ENCODE measurements around the gene FUT4. TPM values are rescaled to one million over a fixed set of nuclear protein-coding genes. Genes with fewer than 3 reads are reported as not detected.

Gene FUT4
- total and polyA plus RNA-seq, 2 experiments from 2014 or later, result 2.3 to 5.0 TPM

DNA sequence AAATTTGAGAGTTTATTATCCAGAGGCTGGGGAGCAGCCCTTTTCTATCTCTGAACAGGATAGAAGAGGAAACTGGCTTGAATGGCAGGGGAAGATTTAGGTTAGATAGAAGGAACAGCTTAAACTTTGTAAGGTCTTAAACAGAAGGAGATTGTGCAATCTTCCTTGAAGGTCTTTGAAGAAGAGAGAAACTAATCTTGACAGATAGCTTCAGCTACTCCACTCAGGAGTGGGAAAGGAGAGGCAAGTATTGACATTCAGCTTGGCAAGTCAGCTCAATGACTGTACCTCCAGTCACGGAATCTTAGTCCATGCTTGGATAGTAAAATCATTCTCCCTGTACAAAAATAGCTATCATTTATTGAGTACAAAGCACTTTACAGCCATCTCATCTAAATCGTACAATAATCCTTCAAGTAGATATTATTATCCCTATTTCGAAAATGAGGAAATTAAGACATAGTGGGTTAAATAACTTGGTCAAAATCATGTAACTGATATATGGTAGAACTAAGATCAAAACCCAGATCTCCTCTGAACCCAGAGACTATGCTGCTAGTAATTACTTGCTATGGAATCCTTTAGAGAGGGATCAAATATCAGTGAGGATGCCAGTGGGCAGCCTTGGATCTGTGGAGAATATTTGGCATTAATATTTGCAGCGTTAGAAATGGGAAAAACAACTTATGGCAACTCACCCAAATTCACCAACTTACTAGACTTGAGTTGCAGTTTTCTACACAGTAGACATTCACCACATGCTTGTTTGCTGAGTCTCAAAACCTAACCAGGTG lies 16.9 kb upstream of the FUT4 start:
- H3K4me1 ChIP-seq (ENCODE audit: low read depth), result peaks cover 17% of the 10 kb centered on the region
- DNase-seq (ENCODE audit: low read depth in 1 of 2, low spot score in 1 of 2), result no peak
- no peak overlapping the region for H3K4me3 ChIP-seq
- no peaks in the 10 kb centered on the region for H3K36me3 ChIP-seq
- H3K9me3 ChIP-seq (ENCODE audit: low read depth), result no peaks in the 10 kb centered on the region
- H3K27me3 ChIP-seq, result no peaks in the 10 kb centered on the region
- TF ChIP-seq, protein P1, sequence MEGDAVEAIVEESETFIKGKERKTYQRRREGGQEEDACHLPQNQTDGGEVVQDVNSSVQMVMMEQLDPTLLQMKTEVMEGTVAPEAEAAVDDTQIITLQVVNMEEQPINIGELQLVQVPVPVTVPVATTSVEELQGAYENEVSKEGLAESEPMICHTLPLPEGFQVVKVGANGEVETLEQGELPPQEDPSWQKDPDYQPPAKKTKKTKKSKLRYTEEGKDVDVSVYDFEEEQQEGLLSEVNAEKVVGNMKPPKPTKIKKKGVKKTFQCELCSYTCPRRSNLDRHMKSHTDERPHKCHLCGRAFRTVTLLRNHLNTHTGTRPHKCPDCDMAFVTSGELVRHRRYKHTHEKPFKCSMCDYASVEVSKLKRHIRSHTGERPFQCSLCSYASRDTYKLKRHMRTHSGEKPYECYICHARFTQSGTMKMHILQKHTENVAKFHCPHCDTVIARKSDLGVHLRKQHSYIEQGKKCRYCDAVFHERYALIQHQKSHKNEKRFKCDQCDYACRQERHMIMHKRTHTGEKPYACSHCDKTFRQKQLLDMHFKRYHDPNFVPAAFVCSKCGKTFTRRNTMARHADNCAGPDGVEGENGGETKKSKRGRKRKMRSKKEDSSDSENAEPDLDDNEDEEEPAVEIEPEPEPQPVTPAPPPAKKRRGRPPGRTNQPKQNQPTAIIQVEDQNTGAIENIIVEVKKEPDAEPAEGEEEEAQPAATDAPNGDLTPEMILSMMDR (IDR thresholded peaks at IDR 0.05; ENCODE audit: low read depth, low read length), result no peak
- H3K27ac ChIP-seq, result no peak overlapping the region

- no peak overlapping the region for H3K27ac ChIP-seq
- H3K27me3 ChIP-seq, result no peaks in the 10 kb centered on the region
- H3K4me1 ChIP-seq (ENCODE audit: low read depth), result peaks cover 20% of the 10 kb centered on the region
- no peaks in the 10 kb centered on the region for H3K9me3 ChIP-seq (ENCODE audit: low read depth)
- no peak overlapping the region for H3K4me3 ChIP-seq
- H3K36me3 ChIP-seq, result no peaks in the 10 kb centered on the region
- TF ChIP-seq, protein P1 (IDR thresholded peaks at IDR 0.05; ENCODE audit: low read depth, low read length), result no peak
- DNase-seq (ENCODE audit: low read depth in 1 of 2, low spot score in 1 of 2), result no peak
Observed at GRCh38 chr11:94528551-94528950, 15.2 kb upstream of the FUT4 start.

DNA sequence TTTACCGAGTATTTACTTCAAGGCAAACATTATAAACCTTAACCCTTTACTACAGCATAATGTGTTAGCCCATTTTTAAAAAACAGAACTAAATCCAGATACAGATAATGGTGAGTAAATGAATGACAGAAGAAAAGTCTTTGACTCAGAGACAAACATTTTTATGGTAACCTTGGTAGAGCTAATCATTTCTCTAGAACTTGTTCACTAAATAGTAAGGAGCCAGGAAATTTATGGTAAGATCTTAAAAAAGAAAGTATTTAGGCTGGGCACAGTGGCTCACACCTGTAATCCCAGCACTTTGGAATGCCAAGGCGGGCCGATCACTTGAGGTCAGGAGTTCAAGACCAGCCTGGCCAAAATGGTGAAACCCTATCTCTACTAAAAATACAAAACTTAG lies 11.5 kb upstream of the FUT4 start:
- Histone ChIP-seq H3K9me3 (ENCODE audit: low read depth) (no peaks in the 10 kb centered on the region), H3K4me1 (ENCODE audit: low read depth) (peaks cover 14% of the 10 kb centered on the region), H3K27me3 (no peaks in the 10 kb centered on the region), H3K36me3 (no peaks in the 10 kb centered on the region), H3K27ac (no peak overlapping the region), H3K4me3 (no peak overlapping the region)
- TF ChIP-seq, protein P1 (IDR thresholded peaks at IDR 0.05; ENCODE audit: low read depth, low read length), result no peak
- DNase-seq (ENCODE audit: low read depth in 1 of 2, low spot score in 1 of 2), result no peak

GRCh38 chr11:94533206-94533605 lies 10.5 kb upstream of the FUT4 start:
- Histone ChIP-seq H3K36me3 (no peaks in the 10 kb centered on the region), H3K4me1 (ENCODE audit: low read depth) (peaks cover 14% of the 10 kb centered on the region), H3K4me3 (no peak overlapping the region), H3K27me3 (no peaks in the 10 kb centered on the region), H3K9me3 (ENCODE audit: low read depth) (no peaks in the 10 kb centered on the region), H3K27ac (no peak overlapping the region)
- TF ChIP-seq, protein P1 (IDR thresholded peaks at IDR 0.05; ENCODE audit: low read depth, low read length), result no peak
- no peak for DNase-seq (ENCODE audit: low read depth in 1 of 2, low spot score in 1 of 2)

- Histone ChIP-seq H3K9me3 (ENCODE audit: low read depth) (no peaks in the 10 kb centered on the region), H3K27ac (peak overlapping the region; percentile 81), H3K4me3 (no peak overlapping the region), H3K27me3 (no peaks in the 10 kb centered on the region), H3K4me1 (ENCODE audit: low read depth) (peaks cover 14% of the 10 kb centered on the region), H3K36me3 (no peaks in the 10 kb centered on the region)
- TF ChIP-seq, protein P1 (IDR thresholded peaks at IDR 0.05; ENCODE audit: low read depth, low read length), result no peak
- DNase-seq (ENCODE audit: low read depth in 1 of 2, low spot score in 1 of 2), result peak in 1 of 2 donors; percentile 24
Observed at GRCh38 chr11:94533696-94534630, 9.8 kb upstream of the FUT4 start.

Data from cardiac muscle cell (in vitro differentiated cells and primary cell).